SK-N-SH (cell line): ENCODE measurements around the gene MAPK6. TPM values are rescaled to one million over a fixed set of nuclear protein-coding genes. Genes with fewer than 3 reads are reported as not detected.

Experiments
- CTCF ChIA-PET: fragments of 300-600, 350-600 bp; formaldehyde crosslinking; extraction: SDS; loops from one replicate; lab custom pipeline; 2021; lab: Yijun Ruan, JAX
- POLR2A ChIA-PET: fragments of 350-600 bp; sonication (Branson Sonifier 250); formaldehyde crosslinking; extraction: SDS; loops from one replicate; lab custom pipeline; 2020; ENCODE audit warnings: antibody characterized with exemption, inconsistent platforms; lab: Yijun Ruan, JAX
- DNase-seq: peaks from one replicate; pipeline ENCODE4 v3.0.0; 2012
- H2AFZ ChIP-seq: fragments of 200-600 bp; sonication (generic); 2 replicates; pipeline ENCODE4 v1.8.1; 2016; ENCODE audit warnings: antibody characterized with exemption, mild to moderate bottlenecking, low read depth
- H3F3A ChIP-seq: fragments of 200-600 bp; sonication (generic); replicated peaks from 2 replicates; pipeline ENCODE3; 2016; ENCODE audit warnings: antibody characterized with exemption, mild to moderate bottlenecking; ENCODE audit not compliant: insufficient read depth
- H3K27ac ChIP-seq, 2 experiments: fragments of 200-500 bp in 1 of 2; fragments of 200-600 bp in 1 of 2; sonication (Bioruptor generic) in 1 of 2; sonication (generic), shearing (Covaris generic) in 1 of 2; 2 replicates each; pipeline versions ENCODE4 v1.5.1 to v1.6.1; 2014 to 2016; ENCODE audit warnings: low read depth in 2 of 2, inconsistent platforms in 1 of 2, low read length in 1 of 2, mild to moderate bottlenecking in 1 of 2, mixed read lengths in 1 of 2
- H3K27me3 ChIP-seq: fragments of 200-600 bp; sonication (generic), shearing (Covaris generic); 2 replicates; pipeline ENCODE4 v1.6.1; 2016; ENCODE audit warnings: mixed run types; ENCODE audit not compliant: insufficient read depth
- H3K36me3 ChIP-seq, 2 experiments: fragments of 200-500 bp in 1 of 2; fragments of 200-600 bp in 1 of 2; sonication (Bioruptor generic) in 1 of 2; sonication (generic) in 1 of 2; replicated peaks in 1 of 2; 2 replicates each; pipeline versions ENCODE3 to v1.5.1; 2014 to 2016; ENCODE audit warnings: low read length in 1 of 2, mild to moderate bottlenecking in 1 of 2; ENCODE audit not compliant: insufficient read depth in 2 of 2, control insufficient read depth in 1 of 2
- H3K4me1 ChIP-seq, 2 experiments: fragments of 200-500 bp in 1 of 2; fragments of 200-600 bp in 1 of 2; sonication (Bioruptor generic) in 1 of 2; sonication (generic), shearing (Covaris generic) in 1 of 2; 2 replicates each; pipeline versions ENCODE4 v1.5.1 to v1.6.1; 2014 to 2016; ENCODE audit warnings: low read depth in 1 of 2, low read length in 1 of 2, mixed run types in 1 of 2; ENCODE audit not compliant: insufficient read depth in 2 of 2, control insufficient read depth in 1 of 2
- H3K4me2 ChIP-seq: fragments of 200-600 bp; sonication (generic), shearing (Covaris generic); 2 replicates; pipeline ENCODE4 v1.6.1; 2017; ENCODE audit warnings: mixed run types
- H3K4me3 ChIP-seq, 2 experiments: fragments of 200-500 bp in 1 of 2; fragments of 200-600 bp in 1 of 2; sonication (Bioruptor generic) in 1 of 2; sonication (generic), shearing (Covaris generic) in 1 of 2; 2 replicates each; pipeline versions ENCODE4 v1.5.1 to v1.8.1; 2014 to 2016; ENCODE audit warnings: low read depth in 2 of 2, inconsistent platforms in 1 of 2, low read length in 1 of 2, mild to moderate bottlenecking in 1 of 2, mixed read lengths in 1 of 2, moderate library complexity in 1 of 2
- H3K79me2 ChIP-seq: fragments of 200-600 bp; sonication (generic); 2 replicates; pipeline ENCODE4 v1.8.1; 2017; ENCODE audit warnings: mild to moderate bottlenecking; ENCODE audit not compliant: insufficient read depth
- H3K9ac ChIP-seq: fragments of 200-600 bp; sonication (generic); 2 replicates; pipeline ENCODE4 v1.6.1; 2017; ENCODE audit warnings: mixed run types
- H3K9me2 ChIP-seq: fragments of 200-600 bp; sonication (generic); 2 replicates; pipeline ENCODE4 v1.6.1; 2017; ENCODE audit warnings: mixed run types
- H3K9me3 ChIP-seq: fragments of 200-600 bp; sonication (generic); 2 replicates; pipeline ENCODE4 v1.6.1; 2017; ENCODE audit warnings: mixed run types, mild to moderate bottlenecking, moderate library complexity
- H4K20me1 ChIP-seq: fragments of 200-600 bp; sonication (generic); 2 replicates; pipeline ENCODE4 v1.6.1; 2017; ENCODE audit warnings: mild to moderate bottlenecking, mixed run types; ENCODE audit not compliant: insufficient read depth
- FOXJ3 ChIP-seq: sonication (generic); formaldehyde crosslinking; IDR thresholded peaks from 2 replicates; pipeline ENCODE4 v1.5.1; 2020; ENCODE audit warnings: mild to moderate bottlenecking, missing genetic modification reagents
- GATA2 ChIP-seq: sonication (generic); formaldehyde crosslinking; IDR thresholded peaks from 2 replicates; pipeline ENCODE4 v1.5.0; 2020; ENCODE audit warnings: mild to moderate bottlenecking, missing genetic modification reagents
- JUND ChIP-seq: IDR thresholded peaks from 2 replicates; pipeline ENCODE4 v1.4.0; 2012
- RAD21 ChIP-seq: IDR thresholded peaks from 2 replicates; pipeline ENCODE4 v1.6.1; 2012; ENCODE audit warnings: mild to moderate bottlenecking, low read length
- RFX5 ChIP-seq: IDR thresholded peaks from 2 replicates; pipeline ENCODE4 v1.6.1; 2012; ENCODE audit warnings: mild to moderate bottlenecking, improper control_type of control experiment, low read length
- RXRA ChIP-seq: IDR thresholded peaks from 2 replicates; pipeline ENCODE4 v1.4.0; 2012; ENCODE audit warnings: low read depth, mild to moderate bottlenecking, borderline replicate concordance
- TCF12 ChIP-seq: IDR thresholded peaks from 2 replicates; pipeline ENCODE4 v1.4.0; 2012
- TEAD4 ChIP-seq: IDR thresholded peaks from 2 replicates; pipeline ENCODE4 v1.4.0; 2012; ENCODE audit warnings: mild to moderate bottlenecking, borderline replicate concordance; ENCODE audit not compliant: insufficient read depth
- WGBS: methylation state at CpG from one replicate; pipeline ENCODE4 v1.1.6; 2017; ENCODE audit warnings: low lambda C conversion rate; 5-methylcytosine and 5-hydroxymethylcytosine counted together
- polyA plus RNA-seq, 3 experiments: library from polyadenylated mRNA; depleted of rRNA; stranded (reverse); fragments of >200 nt; gene quantifications; 2 replicates each; pipeline ENCODE4 v1.2.3, GENCODE V29; 2012
- TF ChIP-seq, protein P1 (sequence below): IDR thresholded peaks from 2 replicates; pipeline ENCODE4 v1.4.0; 2012; ENCODE audit warnings: low read depth
- TF ChIP-seq, protein P2 (sequence below): IDR thresholded peaks from 2 replicates; pipeline ENCODE4 v1.4.0; 2012; ENCODE audit warnings: low read depth, borderline replicate concordance
- TF ChIP-seq, protein P3 (sequence below): fragments of 200-600 bp; sonication (generic); IDR thresholded peaks from 2 replicates; pipeline ENCODE4 v1.6.1; 2017; ENCODE audit warnings: antibody characterized with exemption, mild to moderate bottlenecking, moderate library complexity
- TF ChIP-seq, protein P4 (sequence below): IDR thresholded peaks from 2 replicates; pipeline ENCODE4 v1.6.1; 2012; ENCODE audit warnings: mild to moderate bottlenecking, low read depth, low read length, moderate library complexity

Gene MAPK6
- polyA plus RNA-seq, 1 of the 3 experiments (the other 2 are of a cell fraction), result 16.9 TPM

DNA sequence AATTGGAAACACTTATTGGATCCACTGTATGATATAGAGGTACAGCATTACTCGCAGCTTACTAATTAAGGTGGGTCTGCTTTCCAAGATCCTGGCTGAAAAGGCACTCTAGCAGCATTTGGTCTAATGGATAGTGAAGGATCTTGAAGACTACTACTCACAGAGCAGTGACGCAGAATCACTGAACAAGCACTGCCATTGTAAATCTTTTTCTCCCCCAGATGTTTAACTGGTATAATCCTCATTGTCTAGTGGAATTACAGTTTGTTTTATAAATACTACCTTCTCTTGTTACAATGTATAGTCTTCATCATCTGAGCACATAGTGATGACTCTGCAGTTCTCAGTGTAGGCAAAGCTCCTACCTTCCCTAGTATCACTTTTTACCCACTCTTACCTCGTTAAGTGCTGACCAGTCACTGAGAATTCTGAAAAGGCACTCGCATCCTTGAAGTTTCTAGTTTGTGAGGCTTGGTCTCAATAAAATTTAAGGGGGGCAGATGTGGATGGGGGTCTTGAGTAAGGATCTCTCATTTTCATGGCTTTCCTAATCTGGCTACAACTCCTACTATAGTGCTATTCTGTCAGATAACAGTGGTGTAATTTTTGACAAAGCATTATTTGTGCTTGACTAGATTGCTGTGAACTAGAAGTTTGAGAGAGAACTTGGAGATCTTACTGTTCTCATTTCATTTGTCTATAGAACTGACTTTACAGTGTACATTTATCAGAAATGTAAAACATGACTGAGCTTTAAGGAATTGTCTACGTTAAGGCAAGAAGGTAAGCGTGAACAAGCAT is 23.2 kb downstream of the MAPK6 start:
- POLR2A ChIA-PET, result no interaction called here
- TF ChIP-seq RAD21, result no peak
- TF ChIP-seq TCF12, result no peak
- no peak for TF ChIP-seq RXRA
- TF ChIP-seq, protein P1, sequence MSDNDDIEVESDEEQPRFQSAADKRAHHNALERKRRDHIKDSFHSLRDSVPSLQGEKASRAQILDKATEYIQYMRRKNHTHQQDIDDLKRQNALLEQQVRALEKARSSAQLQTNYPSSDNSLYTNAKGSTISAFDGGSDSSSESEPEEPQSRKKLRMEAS, result no peak
- TF ChIP-seq FOXJ3 (CRISPR knock-in tag), result no peak
- TF ChIP-seq, protein P2, sequence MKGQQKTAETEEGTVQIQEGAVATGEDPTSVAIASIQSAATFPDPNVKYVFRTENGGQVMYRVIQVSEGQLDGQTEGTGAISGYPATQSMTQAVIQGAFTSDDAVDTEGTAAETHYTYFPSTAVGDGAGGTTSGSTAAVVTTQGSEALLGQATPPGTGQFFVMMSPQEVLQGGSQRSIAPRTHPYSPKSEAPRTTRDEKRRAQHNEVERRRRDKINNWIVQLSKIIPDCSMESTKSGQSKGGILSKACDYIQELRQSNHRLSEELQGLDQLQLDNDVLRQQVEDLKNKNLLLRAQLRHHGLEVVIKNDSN, result no peak
- TF ChIP-seq JUND, result no peak
- TF ChIP-seq RFX5, result no peak
- TF ChIP-seq, protein P3, sequence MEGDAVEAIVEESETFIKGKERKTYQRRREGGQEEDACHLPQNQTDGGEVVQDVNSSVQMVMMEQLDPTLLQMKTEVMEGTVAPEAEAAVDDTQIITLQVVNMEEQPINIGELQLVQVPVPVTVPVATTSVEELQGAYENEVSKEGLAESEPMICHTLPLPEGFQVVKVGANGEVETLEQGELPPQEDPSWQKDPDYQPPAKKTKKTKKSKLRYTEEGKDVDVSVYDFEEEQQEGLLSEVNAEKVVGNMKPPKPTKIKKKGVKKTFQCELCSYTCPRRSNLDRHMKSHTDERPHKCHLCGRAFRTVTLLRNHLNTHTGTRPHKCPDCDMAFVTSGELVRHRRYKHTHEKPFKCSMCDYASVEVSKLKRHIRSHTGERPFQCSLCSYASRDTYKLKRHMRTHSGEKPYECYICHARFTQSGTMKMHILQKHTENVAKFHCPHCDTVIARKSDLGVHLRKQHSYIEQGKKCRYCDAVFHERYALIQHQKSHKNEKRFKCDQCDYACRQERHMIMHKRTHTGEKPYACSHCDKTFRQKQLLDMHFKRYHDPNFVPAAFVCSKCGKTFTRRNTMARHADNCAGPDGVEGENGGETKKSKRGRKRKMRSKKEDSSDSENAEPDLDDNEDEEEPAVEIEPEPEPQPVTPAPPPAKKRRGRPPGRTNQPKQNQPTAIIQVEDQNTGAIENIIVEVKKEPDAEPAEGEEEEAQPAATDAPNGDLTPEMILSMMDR, result no peak
- TF ChIP-seq TEAD4, result no peak
- no peak for TF ChIP-seq GATA2 (CRISPR knock-in tag)
- TF ChIP-seq, protein P4, sequence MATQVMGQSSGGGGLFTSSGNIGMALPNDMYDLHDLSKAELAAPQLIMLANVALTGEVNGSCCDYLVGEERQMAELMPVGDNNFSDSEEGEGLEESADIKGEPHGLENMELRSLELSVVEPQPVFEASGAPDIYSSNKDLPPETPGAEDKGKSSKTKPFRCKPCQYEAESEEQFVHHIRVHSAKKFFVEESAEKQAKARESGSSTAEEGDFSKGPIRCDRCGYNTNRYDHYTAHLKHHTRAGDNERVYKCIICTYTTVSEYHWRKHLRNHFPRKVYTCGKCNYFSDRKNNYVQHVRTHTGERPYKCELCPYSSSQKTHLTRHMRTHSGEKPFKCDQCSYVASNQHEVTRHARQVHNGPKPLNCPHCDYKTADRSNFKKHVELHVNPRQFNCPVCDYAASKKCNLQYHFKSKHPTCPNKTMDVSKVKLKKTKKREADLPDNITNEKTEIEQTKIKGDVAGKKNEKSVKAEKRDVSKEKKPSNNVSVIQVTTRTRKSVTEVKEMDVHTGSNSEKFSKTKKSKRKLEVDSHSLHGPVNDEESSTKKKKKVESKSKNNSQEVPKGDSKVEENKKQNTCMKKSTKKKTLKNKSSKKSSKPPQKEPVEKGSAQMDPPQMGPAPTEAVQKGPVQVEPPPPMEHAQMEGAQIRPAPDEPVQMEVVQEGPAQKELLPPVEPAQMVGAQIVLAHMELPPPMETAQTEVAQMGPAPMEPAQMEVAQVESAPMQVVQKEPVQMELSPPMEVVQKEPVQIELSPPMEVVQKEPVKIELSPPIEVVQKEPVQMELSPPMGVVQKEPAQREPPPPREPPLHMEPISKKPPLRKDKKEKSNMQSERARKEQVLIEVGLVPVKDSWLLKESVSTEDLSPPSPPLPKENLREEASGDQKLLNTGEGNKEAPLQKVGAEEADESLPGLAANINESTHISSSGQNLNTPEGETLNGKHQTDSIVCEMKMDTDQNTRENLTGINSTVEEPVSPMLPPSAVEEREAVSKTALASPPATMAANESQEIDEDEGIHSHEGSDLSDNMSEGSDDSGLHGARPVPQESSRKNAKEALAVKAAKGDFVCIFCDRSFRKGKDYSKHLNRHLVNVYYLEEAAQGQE, result no peak
- H3K4me3 ChIP-seq, result no peak overlapping the region
- no peak overlapping the region for H2AFZ ChIP-seq
- no peaks in the 10 kb centered on the region for H3K9me3 ChIP-seq
- H3K27me3 ChIP-seq, result no peaks in the 10 kb centered on the region
- peaks cover 100% of the 10 kb centered on the region for H3K79me2 ChIP-seq
- no peak for DNase-seq
- H3K36me3 ChIP-seq, result peaks cover 5 to 40% of the 10 kb centered on the region in 2 experiments
- peaks cover 5 to 10% of the 10 kb centered on the region in 2 experiments; a peak in 3 of 4 replicates for H3K4me1 ChIP-seq
- WGBS, result 94% methylated on average over 6 of the region's 6 CpGs
- no peaks in the 10 kb centered on the region for H3K9me2 ChIP-seq
- no peak overlapping the region for H3K9ac ChIP-seq
- H4K20me1 ChIP-seq, result peaks cover 93% of the 10 kb centered on the region
- CTCF ChIA-PET, result interaction anchor here (0.8 to 2.9 kb wide), 2 partner anchors 36 to 37 kb away, joined by 3 to 9 read pairs; no protein-coding TSS in a partner anchor
- no peak overlapping the region for H3K4me2 ChIP-seq
- no peak overlapping the region for H3K27ac ChIP-seq
- peaks cover 17% of the 10 kb centered on the region for H3F3A ChIP-seq
